Aorta (tissue), 5 donors: ENCODE measurements around the gene PYGM. TPM values are rescaled to one million over a fixed set of nuclear protein-coding genes. Genes with fewer than 3 reads are reported as not detected.
A peak's percentile ranks its signal among the peaks of the same experiment; 100 is the strongest.

Experiments
- ATAC-seq: fragments of 200-7000 bp; cut with Tn5 transposase; one replicate; pipeline ENCODE4 v1.9.1; 2022; ENCODE audit warnings: moderate library complexity; ENCODE audit not compliant: low FRiP score
- DNase-seq, 2 donors: peaks; one replicate each; pipeline ENCODE4 v3.0.0-alpha.2; 2020
- H3K27ac ChIP-seq, 2 donors: one replicate each; pipeline ENCODE4 v1.5.1; 2013; ENCODE audit warnings: low read length in 2 of 2, mild to moderate bottlenecking in 2 of 2, moderate library complexity in 2 of 2, control low read depth in 1 of 2, inconsistent platforms in 1 of 2, low read depth in 1 of 2
- H3K27me3 ChIP-seq, 2 donors: one replicate each; pipeline ENCODE4 v1.6.1; 2013; ENCODE audit warnings: control low read depth in 1 of 2, low read length in 1 of 2, mild to moderate bottlenecking in 1 of 2, moderate library complexity in 1 of 2; ENCODE audit not compliant: insufficient read depth in 2 of 2, control insufficient read depth in 1 of 2
- H3K36me3 ChIP-seq, 2 donors: one replicate each; pipeline ENCODE4 v1.6.1; 2013; ENCODE audit warnings: control low read depth in 1 of 2, low read length in 1 of 2, mild to moderate bottlenecking in 1 of 2; ENCODE audit not compliant: insufficient read depth in 2 of 2, control insufficient read depth in 1 of 2
- H3K4me1 ChIP-seq, 2 donors: one replicate each; pipeline ENCODE4 v1.6.1; 2013; ENCODE audit warnings: low read length in 2 of 2, control low read depth in 1 of 2, mild to moderate bottlenecking in 1 of 2, moderate library complexity in 1 of 2; ENCODE audit not compliant: insufficient read depth in 2 of 2, control insufficient read depth in 1 of 2
- H3K4me3 ChIP-seq, 2 donors: one replicate each; pipeline ENCODE4 v1.5.1; 2013; ENCODE audit warnings: low read length in 2 of 2, control low read depth in 1 of 2, mild to moderate bottlenecking in 1 of 2
- H3K9me3 ChIP-seq: one replicate; pipeline ENCODE4 v1.6.1; 2013; ENCODE audit warnings: mild to moderate bottlenecking, low read length; ENCODE audit not compliant: control insufficient read depth
- WGBS, 2 donors: extraction: QIAGEN DNeasy Blood & Tissue Kit; methylation state at CpG; one replicate each; pipeline ENCODE4 v1.1.7; 2013; 5-methylcytosine and 5-hydroxymethylcytosine counted together
- intact Hi-C, 2 donors: fragments of 100-400 bp; cut with DNase I; formaldehyde crosslinking; loops; one replicate each; pipeline versions ENCODE4 v1.14.2 to v1.15.0; 2022
- polyA plus RNA-seq, 2 donors: library from polyadenylated mRNA; stranded (reverse); fragments of 200-250 nt; gene quantifications; one replicate each; pipeline ENCODE4 v1.2.3, GENCODE V29; 2013
- total RNA-seq, 2 donors: library from RNA; stranded (reverse); fragmentation: NEBNext Ultra II Directional; extraction: Animal tissue kit (Norgen Biotek cat#: 25700); gene quantifications; one replicate each; pipeline ENCODE4 v1.2.1, GENCODE V29; 2021
- donor health status: healthy with polysubstance abuse.
- donor health status: Bipolar disorder and iron deficiency.
- donor health status: DM: no; HTN: no; CAD: no.
- donor health status: DM: no; HTN: no; CAD: no.
- donor health status: DM: yes; HTN: yes; CAD: no.

Gene PYGM
- total and polyA plus RNA-seq, 4 donors: 1.9 to 12.9 (median 12.0) TPM

- no peak for ATAC-seq
- peak; percentile 38 to 67 for DNase-seq
- no peak overlapping the region for H3K27ac ChIP-seq
- WGBS, 2 donors: 85 to 90% methylated on average over 13 to 14 of the region's 14 CpGs
- no peak overlapping the region for H3K4me3 ChIP-seq
- H3K27me3 ChIP-seq: no peaks in the 10 kb centered on the region
- intact Hi-C loops: no loop called here
- H3K4me1 ChIP-seq: no peaks in the 10 kb centered on the region
- no peaks in the 10 kb centered on the region for H3K9me3 ChIP-seq
- H3K36me3 ChIP-seq: no peaks in the 10 kb centered on the region
Measured at GRCh38 chr11:64752175-64752970, 7.4 kb downstream of the PYGM start.

DNA sequence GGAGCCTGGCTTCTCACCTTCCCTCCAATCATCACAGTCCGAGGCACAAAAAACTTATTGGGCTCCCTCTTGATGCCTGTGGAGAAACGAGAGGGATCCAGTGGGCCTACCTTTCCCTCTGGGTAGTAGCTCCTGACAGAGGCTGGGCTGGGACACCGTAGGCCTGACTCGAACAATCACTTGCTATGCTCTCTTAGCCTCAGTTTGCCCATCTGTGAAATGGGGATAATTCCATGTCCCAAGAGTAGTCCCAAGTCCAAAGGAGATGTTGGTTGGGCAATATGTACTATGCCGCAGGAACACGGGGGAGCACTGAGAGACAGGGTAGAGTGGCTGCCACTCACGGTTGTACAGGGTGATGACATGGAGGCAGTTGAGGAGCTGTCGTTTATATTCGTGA, 8.2 kb downstream of the PYGM start:
- 93 to 95% methylated on average over 9 of the region's 9 CpGs for WGBS, 2 donors
- Histone ChIP-seq H3K36me3 (no peaks in the 10 kb centered on the region), H3K27ac (no peak overlapping the region), H3K4me3 (no peak overlapping the region), H3K9me3 (no peaks in the 10 kb centered on the region), H3K27me3 (no peaks in the 10 kb centered on the region), H3K4me1 (no peaks in the 10 kb centered on the region)
- peak in 1 of 2 donors; percentile 15 for DNase-seq
- intact Hi-C loops: no loop called here
- ATAC-seq: no peak

DNA sequence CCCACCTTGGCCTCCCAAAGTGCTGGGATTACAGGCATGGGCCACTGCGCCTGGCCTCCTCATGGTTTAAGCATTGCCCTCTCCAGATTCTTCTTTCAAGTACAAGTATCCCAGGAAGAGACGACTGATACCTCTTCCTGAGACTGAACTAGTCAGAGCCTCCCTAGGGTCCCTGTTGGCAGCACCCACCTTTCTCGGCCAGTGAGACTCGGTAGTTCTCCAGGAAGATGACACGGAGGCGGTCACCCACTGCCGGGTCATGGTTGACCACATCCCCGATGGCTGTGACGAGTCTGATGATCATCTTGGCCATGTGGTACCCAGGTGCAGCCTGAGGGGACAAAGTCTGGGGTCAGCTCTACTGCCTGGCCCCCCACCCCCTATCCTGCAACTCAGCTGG, 8.6 kb downstream of the PYGM start:
- DNase-seq (peak; percentile 34 to 58), ATAC-seq (no peak)
- intact Hi-C loops: no loop called here
- Histone ChIP-seq H3K9me3 (no peaks in the 10 kb centered on the region), H3K4me3 (no peak overlapping the region), H3K27me3 (no peaks in the 10 kb centered on the region), H3K4me1 (no peaks in the 10 kb centered on the region), H3K27ac (no peak overlapping the region), H3K36me3 (no peaks in the 10 kb centered on the region)
- WGBS, 2 donors: 87 to 93% methylated on average over 9 of the region's 9 CpGs

DNA sequence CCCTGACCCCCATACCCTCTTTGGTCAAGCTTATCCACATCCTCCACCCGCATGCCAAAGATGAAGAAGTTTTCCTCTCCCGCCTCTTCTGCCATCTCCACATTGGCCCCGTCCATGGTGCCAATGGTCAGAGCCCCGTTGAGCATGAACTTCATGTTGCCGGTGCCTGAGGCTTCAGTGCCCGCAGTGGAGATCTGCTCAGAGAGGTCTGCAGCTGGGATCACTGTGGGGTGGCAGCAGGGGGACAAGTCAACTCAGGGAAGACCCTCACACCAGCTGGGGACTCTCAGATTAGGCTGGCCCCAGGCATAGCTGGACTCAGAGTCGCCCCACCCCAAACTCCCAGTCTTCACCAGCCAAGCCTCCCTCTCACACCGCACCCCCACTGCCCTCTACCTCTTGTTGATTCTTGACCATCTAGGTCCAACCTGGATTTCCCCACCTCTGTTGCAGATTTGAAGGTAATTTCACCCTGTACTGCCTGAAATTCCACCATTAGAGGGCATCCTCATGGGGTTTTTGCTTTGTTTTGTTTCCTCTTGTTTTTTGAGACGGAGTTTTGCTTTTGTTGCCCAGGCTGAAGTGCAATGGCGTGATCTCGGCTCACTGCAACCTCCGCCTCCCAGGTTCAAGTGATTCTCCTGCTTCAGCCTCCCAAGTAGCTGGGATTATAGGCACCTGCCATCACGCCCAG, 9.3 kb downstream of the PYGM start:
- H3K4me3 ChIP-seq: no peak overlapping the region
- no peaks in the 10 kb centered on the region for H3K4me1 ChIP-seq
- no peaks in the 10 kb centered on the region for H3K36me3 ChIP-seq
- intact Hi-C loops: no loop called here
- ATAC-seq (no peak), DNase-seq (peak; percentile 34 to 69)
- no peaks in the 10 kb centered on the region for H3K9me3 ChIP-seq
- WGBS, 2 donors: 89 to 93% methylated on average over 12 to 13 of the region's 13 CpGs
- no peak overlapping the region for H3K27ac ChIP-seq
- H3K27me3 ChIP-seq: no peaks in the 10 kb centered on the region

DNA sequence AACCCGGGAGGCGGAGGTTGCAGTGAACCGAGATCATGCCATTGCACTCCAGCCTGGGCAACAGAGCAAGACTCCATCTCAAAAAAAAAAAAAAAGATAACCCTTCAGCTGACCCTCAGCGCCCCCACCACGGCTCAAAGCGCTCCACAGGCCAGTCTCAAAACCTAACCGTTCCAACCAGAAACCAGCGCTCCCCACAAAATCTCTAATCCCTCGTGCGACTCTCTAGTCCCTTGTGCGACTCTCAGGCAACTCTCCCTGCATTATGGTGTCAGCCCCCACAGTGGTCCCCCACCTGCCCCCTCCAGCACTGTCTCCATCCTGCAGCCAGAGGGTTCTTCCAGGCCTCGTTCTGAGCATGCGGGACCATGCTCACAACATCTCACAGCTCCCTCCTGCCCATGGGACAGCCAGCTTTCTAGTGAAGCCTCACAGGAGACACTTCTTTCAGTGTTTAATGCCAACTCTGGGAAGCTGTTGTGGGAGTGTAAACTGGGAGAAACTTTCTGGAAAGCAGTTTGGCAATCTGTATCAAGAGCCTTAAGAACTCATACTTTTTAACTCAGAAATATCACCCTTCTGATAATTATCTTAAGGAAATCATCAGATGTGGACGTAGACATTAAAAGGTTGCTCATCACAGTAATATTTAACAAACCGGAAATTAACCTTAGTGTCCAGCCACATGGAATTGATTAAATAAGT, 11.7 kb downstream of the PYGM start:
- H3K36me3 ChIP-seq: no peaks in the 10 kb centered on the region
- H3K9me3 ChIP-seq: no peaks in the 10 kb centered on the region
- intact Hi-C loops: no loop called here
- H3K4me3 ChIP-seq: no peak overlapping the region
- WGBS, 2 donors: 78 to 81% methylated on average over 15 of the region's 15 CpGs
- DNase-seq (no peak), ATAC-seq (no peak)
- H3K27me3 ChIP-seq: no peaks in the 10 kb centered on the region
- no peak overlapping the region for H3K27ac ChIP-seq
- H3K4me1 ChIP-seq: no peaks in the 10 kb centered on the region

DNA sequence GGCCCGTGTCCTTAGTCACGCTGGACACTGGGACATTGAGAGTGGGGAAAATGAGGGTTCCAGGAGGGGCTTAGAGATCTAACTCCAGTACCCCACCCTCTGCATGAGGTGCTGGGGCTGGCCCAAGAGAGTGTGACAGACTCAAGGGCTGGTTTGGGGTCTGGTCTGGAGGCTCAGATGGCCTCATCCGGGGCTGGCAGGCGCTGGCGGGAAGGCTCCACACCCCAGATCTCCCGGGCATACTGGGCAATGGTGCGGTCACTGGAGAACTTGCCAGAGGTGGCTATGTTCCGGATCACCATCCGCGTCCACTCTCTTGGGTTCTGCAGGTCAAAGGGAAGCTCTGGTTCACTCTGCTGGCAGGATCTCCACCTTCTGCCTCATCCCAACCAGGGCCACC, 13.3 kb downstream of the PYGM start:
- WGBS, 2 donors: 44 to 57% methylated on average over 10 of the region's 10 CpGs
- Histone ChIP-seq H3K4me1 (no peaks in the 10 kb centered on the region), H3K9me3 (no peaks in the 10 kb centered on the region), H3K4me3 (no peak overlapping the region), H3K27ac (peak overlapping the region; percentile 25 to 65), H3K27me3 (no peaks in the 10 kb centered on the region), H3K36me3 (no peaks in the 10 kb centered on the region)
- no peak for ATAC-seq
- intact Hi-C loops: no loop called here
- DNase-seq: no peak

DNA sequence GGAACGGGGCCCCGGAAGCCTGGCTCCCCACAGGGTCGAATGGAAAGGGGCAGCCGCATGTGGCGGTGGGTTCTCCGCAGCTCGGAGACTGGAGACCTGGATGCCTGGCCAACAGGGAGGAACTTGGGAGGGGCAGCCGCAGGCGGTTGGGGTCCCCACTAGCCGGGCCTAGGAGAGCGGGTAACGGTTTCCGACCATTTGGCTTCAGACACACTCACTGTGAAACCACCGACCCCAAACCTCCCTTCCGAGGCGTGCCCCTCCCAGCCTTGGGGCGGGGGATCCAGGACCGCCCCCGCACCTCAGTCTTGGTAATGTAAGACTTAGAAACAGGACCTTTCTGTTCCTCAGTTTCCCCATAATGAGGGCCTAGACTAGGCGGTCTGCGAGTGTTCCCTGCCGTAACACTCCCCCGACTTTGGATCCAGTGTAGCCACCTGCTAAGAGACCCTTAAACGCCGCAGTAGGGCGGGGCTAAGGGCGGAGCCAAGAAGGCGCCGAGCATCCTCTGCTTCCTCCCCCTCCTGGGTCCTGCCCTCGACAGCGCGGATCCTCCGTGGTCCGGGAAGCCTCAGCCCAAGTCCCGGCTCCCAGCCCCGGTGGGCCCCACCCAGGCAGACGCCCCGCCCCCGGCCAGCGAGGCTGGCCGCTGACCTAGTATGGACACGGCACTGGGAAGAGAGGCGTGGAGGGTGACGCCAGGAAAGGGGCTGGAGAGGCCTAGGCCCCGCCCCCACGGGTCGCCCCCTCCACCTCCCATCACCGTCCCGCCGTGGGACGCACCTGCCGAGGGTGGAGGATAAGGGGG, 14.0 kb downstream of the PYGM start:
- Histone ChIP-seq H3K36me3 (no peaks in the 10 kb centered on the region), H3K9me3 (no peaks in the 10 kb centered on the region), H3K27ac (peak overlapping the region; percentile 88 to 91), H3K27me3 (no peaks in the 10 kb centered on the region), H3K4me1 (no peaks in the 10 kb centered on the region), H3K4me3 (peak overlapping the region; percentile 65 to 91)
- ATAC-seq (peak; percentile 85), DNase-seq (peak; percentile 96 to 98)
- WGBS, 2 donors: 1% methylated on average over 52 of the region's 52 CpGs
- intact Hi-C loops: loop anchor here in 1 of 2 donors (2.0 kb wide), 1 partner anchor 31 kb away; no protein-coding TSS in a partner anchor

GRCh38 chr11:64745189-64745520, 14.6 kb downstream of the PYGM start:
- Histone ChIP-seq H3K4me3 (peak overlapping the region; percentile 65 to 91), H3K27me3 (no peaks in the 10 kb centered on the region), H3K4me1 (no peaks in the 10 kb centered on the region), H3K36me3 (no peaks in the 10 kb centered on the region), H3K27ac (peak overlapping the region; percentile 88 to 91), H3K9me3 (no peaks in the 10 kb centered on the region)
- DNase-seq: peak; percentile 89 to 91
- intact Hi-C loops: loop anchor here in 1 of 2 donors (2.0 kb wide), 1 partner anchor 32 kb away; no protein-coding TSS in a partner anchor
- 1 to 2% methylated on average over 19 to 20 of the region's 20 CpGs for WGBS, 2 donors
- ATAC-seq: no peak
